ENCODE data around the gene RPL28. TPM values are rescaled to one million over a fixed set of nuclear protein-coding genes. Genes with fewer than 3 reads are reported as not detected.

Gene RPL28
- total RNA-seq, 1 experiment from 2014 or later = 836 TPM

DNA sequence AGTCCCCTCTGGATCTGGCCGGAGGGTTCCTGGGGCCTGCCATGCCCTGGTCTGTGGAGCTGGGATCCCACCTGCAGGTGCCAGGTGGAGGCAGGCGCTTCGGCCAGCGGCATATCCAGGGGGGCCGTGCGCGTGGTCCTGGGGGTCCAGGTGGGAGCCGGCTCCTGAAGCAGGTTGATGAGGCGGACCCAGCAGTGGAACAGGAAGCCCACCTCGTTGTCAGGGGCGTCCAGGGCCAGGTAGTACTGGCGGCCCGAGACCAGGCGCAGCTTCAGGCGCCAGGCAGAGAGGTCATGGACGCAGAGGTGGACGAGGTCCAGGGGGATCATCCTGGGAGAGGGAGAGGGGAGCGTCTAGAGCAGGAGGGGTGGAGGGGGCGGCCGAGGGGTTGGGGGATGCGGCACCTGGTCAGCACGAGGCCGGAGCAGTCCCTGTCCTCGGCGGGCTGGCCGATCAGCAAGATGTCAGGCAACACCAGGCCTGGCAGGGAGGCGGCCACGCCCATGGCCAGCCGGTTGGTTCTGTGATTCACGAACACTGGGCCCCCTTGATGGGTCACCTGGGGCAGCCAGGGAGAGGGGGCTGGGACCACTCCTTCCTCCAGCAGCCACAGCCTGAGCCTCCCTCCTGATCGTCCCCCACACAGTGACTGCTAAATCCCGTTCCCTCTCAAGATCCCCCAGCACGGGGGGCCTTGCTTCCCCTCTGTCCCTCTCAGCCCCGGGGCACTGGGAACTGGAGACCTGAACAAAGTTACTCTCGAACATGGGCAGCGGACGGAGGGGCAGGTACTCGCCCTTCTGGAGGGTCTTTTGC lies 23.4 kb upstream of the RPL28 start:
- H3K9ac ChIP-seq (ENCODE audit: low read length) = no peak overlapping the region
- no peaks in the 10 kb centered on the region for H3K9me3 ChIP-seq (ENCODE audit: low read length)
- CTCF ChIA-PET = no interaction called here
- TF ChIP-seq, protein P1, sequence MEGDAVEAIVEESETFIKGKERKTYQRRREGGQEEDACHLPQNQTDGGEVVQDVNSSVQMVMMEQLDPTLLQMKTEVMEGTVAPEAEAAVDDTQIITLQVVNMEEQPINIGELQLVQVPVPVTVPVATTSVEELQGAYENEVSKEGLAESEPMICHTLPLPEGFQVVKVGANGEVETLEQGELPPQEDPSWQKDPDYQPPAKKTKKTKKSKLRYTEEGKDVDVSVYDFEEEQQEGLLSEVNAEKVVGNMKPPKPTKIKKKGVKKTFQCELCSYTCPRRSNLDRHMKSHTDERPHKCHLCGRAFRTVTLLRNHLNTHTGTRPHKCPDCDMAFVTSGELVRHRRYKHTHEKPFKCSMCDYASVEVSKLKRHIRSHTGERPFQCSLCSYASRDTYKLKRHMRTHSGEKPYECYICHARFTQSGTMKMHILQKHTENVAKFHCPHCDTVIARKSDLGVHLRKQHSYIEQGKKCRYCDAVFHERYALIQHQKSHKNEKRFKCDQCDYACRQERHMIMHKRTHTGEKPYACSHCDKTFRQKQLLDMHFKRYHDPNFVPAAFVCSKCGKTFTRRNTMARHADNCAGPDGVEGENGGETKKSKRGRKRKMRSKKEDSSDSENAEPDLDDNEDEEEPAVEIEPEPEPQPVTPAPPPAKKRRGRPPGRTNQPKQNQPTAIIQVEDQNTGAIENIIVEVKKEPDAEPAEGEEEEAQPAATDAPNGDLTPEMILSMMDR (conservative IDR thresholded peaks at IDR 0.05; ENCODE audit: low read depth, low read length) = no peak
- no peak for TF ChIP-seq EZH2 (IDR thresholded peaks at IDR 0.05; ENCODE audit: low read length, unreplicated experiment)
- no peak for TF ChIP-seq EZH2phosphoT487 (IDR thresholded peaks at IDR 0.05; ENCODE audit: borderline replicate concordance, low read length)
- no peaks in the 10 kb centered on the region for H3K27me3 ChIP-seq (ENCODE audit: low read length)
- DNase-seq (no peak), ATAC-seq (no peak; the same call in 1 of the 2 replicates)
- H3K4me3 ChIP-seq (ENCODE audit: low read length) = no peak overlapping the region
- H3F3A ChIP-seq (ENCODE audit: low read length, unreplicated experiment) = no peaks in the 10 kb centered on the region
- no peaks in the 10 kb centered on the region for H3K79me2 ChIP-seq (ENCODE audit: low read length)
- no peak overlapping the region for H2AFZ ChIP-seq (ENCODE audit: low read length)
- H4K20me1 ChIP-seq (ENCODE audit: low read length) = no peaks in the 10 kb centered on the region
- H3K9me2 ChIP-seq (replicated peaks; ENCODE audit: low read length) = no peaks in the 10 kb centered on the region
- H3K4me1 ChIP-seq (ENCODE audit: insufficient read depth, low read length) = no peaks in the 10 kb centered on the region
- intact Hi-C loops (cut with micrococcal nuclease) = no loop called here
- H3K4me2 ChIP-seq (ENCODE audit: low read length) = no peak overlapping the region
- BruUV-seq (replicated peaks) = no TSS peak
- H3K36me3 ChIP-seq (ENCODE audit: low read depth, low read length) = no peaks in the 10 kb centered on the region
- H3K27ac ChIP-seq (ENCODE audit: low read length) = no peak overlapping the region
- POLR2A ChIA-PET (ENCODE audit: unreplicated experiment) = no interaction called here

- H4K20me1 ChIP-seq (ENCODE audit: low read length) = no peaks in the 10 kb centered on the region
- no peaks in the 10 kb centered on the region for H3K4me1 ChIP-seq (ENCODE audit: insufficient read depth, low read length)
- no peak within 1 kb of the TSS for H2AFZ ChIP-seq (ENCODE audit: low read length)
- no TSS peak for BruUV-seq (replicated peaks)
- H3K27me3 ChIP-seq (ENCODE audit: low read length) = no peaks in the 10 kb centered on the region
- H3K9ac ChIP-seq (ENCODE audit: low read length) = no peak within 1 kb of the TSS
- no peaks in the 10 kb centered on the region for H3K9me2 ChIP-seq (replicated peaks; ENCODE audit: low read length)
- H3F3A ChIP-seq (ENCODE audit: low read length, unreplicated experiment) = no peaks in the 10 kb centered on the region
- no peaks in the 10 kb centered on the region for H3K36me3 ChIP-seq (ENCODE audit: low read depth, low read length)
- no peak within 1 kb of the TSS for H3K4me2 ChIP-seq (ENCODE audit: low read length)
- intact Hi-C loops (cut with micrococcal nuclease) = no loop called here
- no peak for DNase-seq
- no peak within 1 kb of the TSS for H3K27ac ChIP-seq (ENCODE audit: low read length)
- TF ChIP-seq, protein P1 (conservative IDR thresholded peaks at IDR 0.05; ENCODE audit: low read depth, low read length) = no peak
- TF ChIP-seq EZH2phosphoT487 (IDR thresholded peaks at IDR 0.05; ENCODE audit: borderline replicate concordance, low read length) = no peak
- no peak for TF ChIP-seq EZH2 (IDR thresholded peaks at IDR 0.05; ENCODE audit: low read length, unreplicated experiment)
- ATAC-seq = no peak
- no peaks in the 10 kb centered on the region for H3K79me2 ChIP-seq (ENCODE audit: low read length)
- H3K4me3 ChIP-seq (ENCODE audit: low read length) = no peak within 1 kb of the TSS
- ChIA-PET POLR2A (ENCODE audit: unreplicated experiment) (no interaction called here), CTCF (no interaction called here)
- no peaks in the 10 kb centered on the region for H3K9me3 ChIP-seq (ENCODE audit: low read length)
Measured at GRCh38 chr19:55362990-55363716, 22.6 kb upstream of the RPL28 start, which contains the start of gene GARIN5B. GARIN5B (minus strand) TSS chr19:55363260; CDS start chr19:55363066, 194 bp downstream.

- no peaks in the 10 kb centered on the region for H3K79me2 ChIP-seq (ENCODE audit: low read length)
- intact Hi-C loops (cut with micrococcal nuclease) = no loop called here
- H3F3A ChIP-seq (ENCODE audit: low read length, unreplicated experiment) = no peaks in the 10 kb centered on the region
- no peak overlapping the region for H3K27ac ChIP-seq (ENCODE audit: low read length)
- DNase-seq (no peak), ATAC-seq (no peak)
- no peaks in the 10 kb centered on the region for H3K9me3 ChIP-seq (ENCODE audit: low read length)
- no peaks in the 10 kb centered on the region for H3K9me2 ChIP-seq (replicated peaks; ENCODE audit: low read length)
- no peaks in the 10 kb centered on the region for H3K36me3 ChIP-seq (ENCODE audit: low read depth, low read length)
- no peak overlapping the region for H3K4me3 ChIP-seq (ENCODE audit: low read length)
- CTCF ChIA-PET = no interaction called here
- H4K20me1 ChIP-seq (ENCODE audit: low read length) = no peaks in the 10 kb centered on the region
- peaks cover 11% of the 10 kb centered on the region for H3K4me1 ChIP-seq (ENCODE audit: insufficient read depth, low read length)
- H3K9ac ChIP-seq (ENCODE audit: low read length) = no peak overlapping the region
- H3K4me2 ChIP-seq (ENCODE audit: low read length) = no peak overlapping the region
- no peaks in the 10 kb centered on the region for H3K27me3 ChIP-seq (ENCODE audit: low read length)
- no TSS peak for BruUV-seq (replicated peaks)
- no peak overlapping the region for H2AFZ ChIP-seq (ENCODE audit: low read length)
- no peak for TF ChIP-seq EZH2phosphoT487 (IDR thresholded peaks at IDR 0.05; ENCODE audit: borderline replicate concordance, low read length)
- TF ChIP-seq, protein P1 (conservative IDR thresholded peaks at IDR 0.05; ENCODE audit: low read depth, low read length) = no peak
- no peak for TF ChIP-seq EZH2 (IDR thresholded peaks at IDR 0.05; ENCODE audit: low read length, unreplicated experiment)
- POLR2A ChIA-PET (ENCODE audit: unreplicated experiment) = no interaction called here
Measured at GRCh38 chr19:55365245-55365644, 20.5 kb upstream of the RPL28 start.
